DMS153 treated with DMSO at 0.1 percent for 48 hours (cell line): ENCODE results near the gene PCF11.

Source experiments
- DNase-seq: peaks from one replicate; lab custom pipeline; 2025; ENCODE audit not compliant: unreplicated experiment; lab: John Stamatoyannopoulos, UW

PCF11 gene

GRCh38 chr11:83153764-83154163, 3.2 kb upstream of the PCF11 start:
- DNase-seq: no peak

- peak; percentile 100 for DNase-seq
These were observed 561 bp upstream of the PCF11 start for GRCh38 chr11:83156144-83156995.

- DNase-seq: no peak
These were observed 844 bp downstream of the PCF11 start for GRCh38 chr11:83157594-83158356.

- no peak for DNase-seq
These were observed 1.4 kb downstream of the PCF11 start for GRCh38 chr11:83158357-83158786.

GRCh38 chr11:83158965-83159901, 2.3 kb downstream of the PCF11 start:
- DNase-seq: no peak

GRCh38 chr11:83159902-83160865, 3.3 kb downstream of the PCF11 start:
- no peak for DNase-seq

- no peak for DNase-seq
These were observed 4.8 kb downstream of the PCF11 start for GRCh38 chr11:83161610-83162199.

GRCh38 chr11:83162377-83162776, 5.4 kb downstream of the PCF11 start:
- DNase-seq: no peak

- no peak for DNase-seq
These were observed 9.4 kb downstream of the PCF11 start for GRCh38 chr11:83166193-83166866.

- DNase-seq: no peak
These were observed 11.8 kb downstream of the PCF11 start for GRCh38 chr11:83168756-83169155.

- no peak for DNase-seq
These were observed 13.9 kb downstream of the PCF11 start for GRCh38 chr11:83170865-83171264.

- DNase-seq: no peak
These were observed 15.6 kb downstream of the PCF11 start for GRCh38 chr11:83172551-83172950.

- no peak for DNase-seq
These were observed 17.1 kb downstream of the PCF11 start for GRCh38 chr11:83174008-83174407.

- no peak for DNase-seq
These were observed 18.9 kb downstream of the PCF11 start for GRCh38 chr11:83175815-83176214.

- no peak for DNase-seq
These were observed 24.9 kb downstream of the PCF11 start for GRCh38 chr11:83181815-83182214.

- no peak for DNase-seq
These were observed 28.8 kb downstream of the PCF11 start for GRCh38 chr11:83185767-83186166.

- no peak for DNase-seq
These were observed 30.5 kb downstream of the PCF11 start for GRCh38 chr11:83187465-83187864.

- DNase-seq: no peak
These were observed 34.6 kb downstream of the PCF11 start for GRCh38 chr11:83191491-83191890.

- DNase-seq: no peak
These were observed 35.1 kb downstream of the PCF11 start for GRCh38 chr11:83191986-83192385.
